Measurements from ENCODE around the gene SMYD3. TPM values are rescaled to one million over a fixed set of nuclear protein-coding genes. Genes with fewer than 3 reads are reported as not detected.

SMYD3 gene
- total RNA-seq, 1 donor from 2014 or later = 35.4 TPM

- no peaks in the 10 kb centered on the region for H3K4me1 Mint-ChIP-seq (ENCODE audit: unreplicated experiment)
- no peaks in the 10 kb centered on the region for H3K36me3 Mint-ChIP-seq (ENCODE audit: low read depth, unreplicated experiment)
- no peaks in the 10 kb centered on the region for H3K9me3 Mint-ChIP-seq (ENCODE audit: unreplicated experiment)
- DNase-seq (ENCODE audit: low spot score) = no peak
- no peaks in the 10 kb centered on the region for H3K27me3 Mint-ChIP-seq (ENCODE audit: unreplicated experiment)
- no peak overlapping the region for H3K27ac Mint-ChIP-seq (ENCODE audit: unreplicated experiment)
- no peak overlapping the region for H3K4me3 Mint-ChIP-seq (ENCODE audit: unreplicated experiment)
- no peak for TF ChIP-seq CTCF (IDR thresholded peaks at IDR 0.05; ENCODE audit: unreplicated experiment)
These were observed 746.8 kb downstream of the SMYD3 start for GRCh38 chr1:245760301-245760700.

- H3K4me3 Mint-ChIP-seq (ENCODE audit: unreplicated experiment) = no peak overlapping the region
- H3K27ac Mint-ChIP-seq (ENCODE audit: unreplicated experiment) = no peak overlapping the region
- no peak for DNase-seq (ENCODE audit: low spot score)
- no peak for TF ChIP-seq CTCF (IDR thresholded peaks at IDR 0.05; ENCODE audit: unreplicated experiment)
- no peaks in the 10 kb centered on the region for H3K36me3 Mint-ChIP-seq (ENCODE audit: low read depth, unreplicated experiment)
- no peaks in the 10 kb centered on the region for H3K9me3 Mint-ChIP-seq (ENCODE audit: unreplicated experiment)
- peaks cover 24% of the 10 kb centered on the region for H3K4me1 Mint-ChIP-seq (ENCODE audit: unreplicated experiment)
- H3K27me3 Mint-ChIP-seq (ENCODE audit: unreplicated experiment) = peaks cover 6% of the 10 kb centered on the region
These were observed 752.6 kb downstream of the SMYD3 start for GRCh38 chr1:245754463-245754961.

- Mint-ChIP-seq H3K36me3 (ENCODE audit: low read depth, unreplicated experiment) (no peaks in the 10 kb centered on the region), H3K4me3 (ENCODE audit: unreplicated experiment) (no peak overlapping the region), H3K27ac (ENCODE audit: unreplicated experiment) (no peak overlapping the region), H3K9me3 (ENCODE audit: unreplicated experiment) (no peaks in the 10 kb centered on the region), H3K27me3 (ENCODE audit: unreplicated experiment) (peaks cover 6% of the 10 kb centered on the region), H3K4me1 (ENCODE audit: unreplicated experiment) (peaks cover 24% of the 10 kb centered on the region)
- DNase-seq (ENCODE audit: low spot score) = no peak
- no peak for TF ChIP-seq CTCF (IDR thresholded peaks at IDR 0.05; ENCODE audit: unreplicated experiment)
These were observed 753.3 kb downstream of the SMYD3 start for GRCh38 chr1:245753807-245754206.

- DNase-seq (ENCODE audit: low spot score) = no peak
- Mint-ChIP-seq H3K4me3 (ENCODE audit: unreplicated experiment) (no peak overlapping the region), H3K27ac (ENCODE audit: unreplicated experiment) (no peak overlapping the region), H3K9me3 (ENCODE audit: unreplicated experiment) (no peaks in the 10 kb centered on the region), H3K4me1 (ENCODE audit: unreplicated experiment) (peaks cover 24% of the 10 kb centered on the region), H3K36me3 (ENCODE audit: low read depth, unreplicated experiment) (no peaks in the 10 kb centered on the region), H3K27me3 (ENCODE audit: unreplicated experiment) (peaks cover 6% of the 10 kb centered on the region)
- TF ChIP-seq CTCF (IDR thresholded peaks at IDR 0.05; ENCODE audit: unreplicated experiment) = no peak
These were observed 754.5 kb downstream of the SMYD3 start for GRCh38 chr1:245752561-245752960.

- H3K4me1 Mint-ChIP-seq (ENCODE audit: unreplicated experiment) = peaks cover 24% of the 10 kb centered on the region
- H3K9me3 Mint-ChIP-seq (ENCODE audit: unreplicated experiment) = no peaks in the 10 kb centered on the region
- H3K4me3 Mint-ChIP-seq (ENCODE audit: unreplicated experiment) = no peak overlapping the region
- no peaks in the 10 kb centered on the region for H3K36me3 Mint-ChIP-seq (ENCODE audit: low read depth, unreplicated experiment)
- no peak for DNase-seq (ENCODE audit: low spot score)
- no peak for TF ChIP-seq CTCF (IDR thresholded peaks at IDR 0.05; ENCODE audit: unreplicated experiment)
- H3K27ac Mint-ChIP-seq (ENCODE audit: unreplicated experiment) = no peak overlapping the region
- peaks cover 6% of the 10 kb centered on the region for H3K27me3 Mint-ChIP-seq (ENCODE audit: unreplicated experiment)
These were observed 755.2 kb downstream of the SMYD3 start for GRCh38 chr1:245751726-245752470.

Data from endothelial cell (in vitro differentiated cells).